ENCODE measurements around the gene LIPC. TPM values are rescaled to one million over a fixed set of nuclear protein-coding genes. Genes with fewer than 3 reads are reported as not detected.

LIPC gene
- total RNA-seq, 1 donor from 2014 or later: not detected

DNA sequence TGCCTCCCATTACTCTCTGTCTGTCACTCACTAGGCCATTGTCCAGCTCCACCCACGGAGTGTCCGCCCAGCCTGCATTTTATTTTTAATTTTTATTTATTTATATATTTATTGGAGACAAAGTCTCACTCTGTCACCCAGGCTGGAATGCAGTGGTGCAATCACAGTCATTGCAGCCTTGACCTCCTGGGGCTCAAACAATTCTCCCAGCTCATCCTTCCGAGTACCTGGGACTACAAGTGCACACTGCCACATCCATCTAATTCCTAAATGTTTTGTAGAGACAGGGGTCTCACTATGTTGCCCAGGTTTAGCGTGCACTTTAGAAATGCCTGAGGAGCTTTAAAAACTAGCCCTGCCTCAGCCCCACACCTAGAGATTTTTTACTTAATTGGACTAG lies 141.5 kb downstream of the LIPC start:
- TF ChIP-seq, protein P1, sequence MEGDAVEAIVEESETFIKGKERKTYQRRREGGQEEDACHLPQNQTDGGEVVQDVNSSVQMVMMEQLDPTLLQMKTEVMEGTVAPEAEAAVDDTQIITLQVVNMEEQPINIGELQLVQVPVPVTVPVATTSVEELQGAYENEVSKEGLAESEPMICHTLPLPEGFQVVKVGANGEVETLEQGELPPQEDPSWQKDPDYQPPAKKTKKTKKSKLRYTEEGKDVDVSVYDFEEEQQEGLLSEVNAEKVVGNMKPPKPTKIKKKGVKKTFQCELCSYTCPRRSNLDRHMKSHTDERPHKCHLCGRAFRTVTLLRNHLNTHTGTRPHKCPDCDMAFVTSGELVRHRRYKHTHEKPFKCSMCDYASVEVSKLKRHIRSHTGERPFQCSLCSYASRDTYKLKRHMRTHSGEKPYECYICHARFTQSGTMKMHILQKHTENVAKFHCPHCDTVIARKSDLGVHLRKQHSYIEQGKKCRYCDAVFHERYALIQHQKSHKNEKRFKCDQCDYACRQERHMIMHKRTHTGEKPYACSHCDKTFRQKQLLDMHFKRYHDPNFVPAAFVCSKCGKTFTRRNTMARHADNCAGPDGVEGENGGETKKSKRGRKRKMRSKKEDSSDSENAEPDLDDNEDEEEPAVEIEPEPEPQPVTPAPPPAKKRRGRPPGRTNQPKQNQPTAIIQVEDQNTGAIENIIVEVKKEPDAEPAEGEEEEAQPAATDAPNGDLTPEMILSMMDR (IDR thresholded peaks at IDR 0.05; ENCODE audit: unreplicated experiment): no peak
- Mint-ChIP-seq H3K27me3 (ENCODE audit: low read depth) (no peaks in the 10 kb centered on the region), H3K4me3 (no peak overlapping the region), H3K9me3 (peaks cover 5% of the 10 kb centered on the region), H3K4me1 (peaks cover 3% of the 10 kb centered on the region), H3K27ac (no peak overlapping the region), H3K36me3 (no peaks in the 10 kb centered on the region)
- no peak for DNase-seq (ENCODE audit: low spot score in 2 of 2, unreplicated experiment in 2 of 2)

DNA sequence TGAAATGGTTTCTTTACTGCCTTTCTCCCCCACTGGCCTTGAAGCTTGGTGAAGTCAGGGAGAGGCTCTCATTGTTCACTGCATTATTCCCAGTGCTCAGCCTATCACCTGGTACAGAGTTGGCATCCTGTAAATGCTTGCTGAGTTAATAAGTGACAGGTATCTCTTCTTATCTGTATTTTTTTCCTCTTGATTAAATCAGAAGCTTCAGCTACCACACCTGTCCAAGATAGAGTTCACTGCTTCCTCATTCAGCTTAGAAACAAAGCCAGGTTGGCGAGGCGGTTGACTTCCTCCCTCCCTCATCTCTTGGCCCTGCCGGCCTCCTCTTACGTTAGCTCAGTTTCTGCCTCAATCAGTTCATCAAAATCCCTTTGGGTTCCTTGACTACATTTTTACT lies 142.8 kb downstream of the LIPC start:
- Mint-ChIP-seq H3K27ac (no peak overlapping the region), H3K4me3 (no peak overlapping the region), H3K27me3 (ENCODE audit: low read depth) (no peaks in the 10 kb centered on the region), H3K36me3 (no peaks in the 10 kb centered on the region), H3K4me1 (no peaks in the 10 kb centered on the region), H3K9me3 (peaks cover 5% of the 10 kb centered on the region)
- no peak for DNase-seq (ENCODE audit: low spot score in 2 of 2, unreplicated experiment in 2 of 2)
- TF ChIP-seq, protein P1 (IDR thresholded peaks at IDR 0.05; ENCODE audit: unreplicated experiment): no peak

DNA sequence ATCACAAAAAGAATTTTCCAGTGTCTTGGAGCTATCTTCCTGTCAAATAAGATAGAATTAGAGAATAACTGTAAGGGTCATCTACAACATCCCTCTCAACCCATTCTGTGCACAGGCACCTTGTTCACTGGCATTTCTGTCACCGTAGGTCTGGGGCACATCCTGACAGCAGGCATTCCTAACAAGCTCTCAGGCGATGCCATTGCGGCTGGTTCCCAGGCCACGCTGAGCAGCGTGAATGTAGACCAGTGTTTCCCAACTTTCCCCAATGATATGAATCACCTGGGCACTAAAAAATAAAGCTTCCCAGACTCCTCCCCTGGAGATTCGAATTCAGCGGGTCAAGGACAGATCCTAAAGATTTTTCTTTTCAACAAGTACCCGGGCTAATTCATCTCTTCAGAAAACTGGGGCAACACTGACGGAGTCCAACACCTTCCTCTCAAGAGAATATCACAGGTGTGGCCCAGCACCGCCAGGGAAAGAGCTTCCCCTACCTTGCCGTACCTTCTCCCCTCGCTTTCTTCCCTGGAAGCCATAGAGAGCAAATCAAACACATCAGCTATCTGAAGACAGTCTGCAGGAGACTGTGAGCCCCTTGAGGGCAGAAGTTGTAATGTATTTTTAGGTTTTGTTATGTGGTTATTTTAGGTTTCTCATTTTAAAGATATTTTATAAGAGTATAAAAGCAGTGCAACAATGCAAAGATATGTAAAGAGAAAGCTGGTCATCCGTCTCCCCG lies 143.4 kb downstream of the LIPC start:
- H3K27me3 Mint-ChIP-seq (ENCODE audit: low read depth): no peaks in the 10 kb centered on the region
- no peaks in the 10 kb centered on the region for H3K4me1 Mint-ChIP-seq
- peaks cover under 1% of the 10 kb centered on the region for H3K9me3 Mint-ChIP-seq
- H3K36me3 Mint-ChIP-seq: no peaks in the 10 kb centered on the region
- H3K27ac Mint-ChIP-seq: no peak overlapping the region
- no peak for DNase-seq (ENCODE audit: low spot score in 2 of 2, unreplicated experiment in 2 of 2)
- no peak overlapping the region for H3K4me3 Mint-ChIP-seq
- TF ChIP-seq, protein P1 (IDR thresholded peaks at IDR 0.05; ENCODE audit: unreplicated experiment): no peak

DNA sequence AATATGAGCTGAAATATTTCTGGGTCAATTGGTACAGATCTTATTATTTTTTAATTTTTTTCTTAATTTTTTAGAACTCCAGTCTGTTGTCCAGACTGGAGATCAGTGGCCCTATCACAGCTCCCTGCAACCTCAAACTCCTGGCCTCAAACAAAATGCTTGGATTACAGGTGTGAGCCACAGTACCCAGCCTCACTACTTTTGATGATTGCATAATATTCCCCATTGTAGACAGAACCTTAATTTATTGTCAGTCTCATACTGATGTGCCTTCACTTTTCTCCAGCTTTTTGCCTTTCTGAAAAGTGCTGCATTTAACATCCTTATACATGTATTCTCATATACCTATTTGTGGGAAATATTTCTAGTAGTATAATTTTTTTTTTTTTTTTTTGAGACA lies 144.9 kb downstream of the LIPC start:
- Mint-ChIP-seq H3K27me3 (ENCODE audit: low read depth) (no peaks in the 10 kb centered on the region), H3K27ac (no peak overlapping the region), H3K4me1 (no peaks in the 10 kb centered on the region), H3K9me3 (no peaks in the 10 kb centered on the region), H3K36me3 (no peaks in the 10 kb centered on the region), H3K4me3 (no peak overlapping the region)
- TF ChIP-seq, protein P1 (IDR thresholded peaks at IDR 0.05; ENCODE audit: unreplicated experiment): no peak
- no peak for DNase-seq (ENCODE audit: low spot score in 2 of 2, unreplicated experiment in 2 of 2)

DNA sequence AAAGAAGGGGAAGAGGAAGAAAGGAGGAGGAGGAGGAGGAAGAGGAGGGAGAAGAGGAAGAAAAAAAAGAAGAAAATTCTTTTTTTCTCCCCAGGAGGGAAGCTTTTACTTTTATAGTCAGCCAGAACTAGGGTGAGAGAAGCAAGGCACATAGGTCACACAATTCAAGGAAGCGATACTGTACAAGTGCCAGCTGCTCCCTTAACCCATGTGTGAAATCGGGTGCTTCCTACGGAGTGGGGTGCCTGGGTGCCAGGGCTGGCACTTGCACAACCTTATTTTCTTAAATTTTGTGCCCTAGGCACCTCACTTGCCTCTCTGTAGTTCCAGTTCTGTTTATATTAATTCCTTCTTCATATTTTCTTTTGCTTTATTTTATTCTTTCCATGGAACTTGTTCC lies 150.4 kb downstream of the LIPC start:
- H3K27ac Mint-ChIP-seq: no peak overlapping the region
- no peak overlapping the region for H3K4me3 Mint-ChIP-seq
- TF ChIP-seq, protein P1 (IDR thresholded peaks at IDR 0.05; ENCODE audit: unreplicated experiment): no peak
- H3K4me1 Mint-ChIP-seq: peaks cover 3% of the 10 kb centered on the region
- H3K27me3 Mint-ChIP-seq (ENCODE audit: low read depth): no peaks in the 10 kb centered on the region
- H3K36me3 Mint-ChIP-seq: peaks cover 4% of the 10 kb centered on the region
- DNase-seq (ENCODE audit: low spot score in 2 of 2, unreplicated experiment in 2 of 2): no peak
- H3K9me3 Mint-ChIP-seq: peaks cover 20% of the 10 kb centered on the region

Measured in mesothelial cell of epicardium (in vitro differentiated cells).